COLO668 (cell line): ENCODE data around the gene ABCG5.

ENCODE experiments used
- DNase-seq: peaks from one replicate; lab custom pipeline; 2025; ENCODE audit not compliant: unreplicated experiment; lab: John Stamatoyannopoulos, UW

Gene ABCG5

GRCh38 chr2:43810888-43811287 is 27.8 kb downstream of the ABCG5 start:
- DNase-seq, result no peak

- no peak for DNase-seq
These were observed 28.2 kb downstream of the ABCG5 start for GRCh38 chr2:43810452-43810851.

- DNase-seq, result no peak
These were observed 32.0 kb downstream of the ABCG5 start for GRCh38 chr2:43806719-43807031.

GRCh38 chr2:43803113-43803512 is 35.5 kb downstream of the ABCG5 start:
- no peak for DNase-seq

GRCh38 chr2:43802135-43802534 is 36.5 kb downstream of the ABCG5 start:
- no peak for DNase-seq

- DNase-seq, result no peak
These were observed 37.7 kb downstream of the ABCG5 start for GRCh38 chr2:43800894-43801293.

- no peak for DNase-seq
These were observed 40.3 kb downstream of the ABCG5 start for GRCh38 chr2:43798300-43798699.

GRCh38 chr2:43796206-43796605 is 42.4 kb downstream of the ABCG5 start:
- DNase-seq, result no peak

- no peak for DNase-seq
These were observed 43.7 kb downstream of the ABCG5 start for GRCh38 chr2:43794956-43795355.

- no peak for DNase-seq
These were observed 46.0 kb downstream of the ABCG5 start for GRCh38 chr2:43792653-43793052.

GRCh38 chr2:43791035-43791765 is 47.4 kb downstream of the ABCG5 start:
- no peak for DNase-seq

- DNase-seq, result no peak
These were observed 48.5 kb downstream of the ABCG5 start for GRCh38 chr2:43790147-43790546.

- no peak for DNase-seq
These were observed 50.0 kb downstream of the ABCG5 start for GRCh38 chr2:43788646-43789045.

- DNase-seq, result no peak
These were observed 50.7 kb downstream of the ABCG5 start for GRCh38 chr2:43787895-43788294.

GRCh38 chr2:43778233-43778632 is 60.4 kb downstream of the ABCG5 start:
- no peak for DNase-seq

- DNase-seq, result no peak
These were observed 61.2 kb downstream of the ABCG5 start for GRCh38 chr2:43777306-43777926.

- DNase-seq, result no peak
These were observed 62.3 kb downstream of the ABCG5 start for GRCh38 chr2:43776324-43776723.

- DNase-seq, result no peak
These were observed 64.0 kb downstream of the ABCG5 start for GRCh38 chr2:43774617-43775016.

GRCh38 chr2:43773876-43774613 is 64.6 kb downstream of the ABCG5 start, which contains the start of gene DYNC2LI1:
DYNC2LI1 (plus strand) TSS chr2:43774039; CDS start chr2:43774139, 100 bp downstream.
- DNase-seq, result peak; percentile 91

- DNase-seq, result no peak
These were observed 72.6 kb downstream of the ABCG5 start for GRCh38 chr2:43766006-43766405.

- DNase-seq, result no peak
These were observed 74.4 kb downstream of the ABCG5 start for GRCh38 chr2:43764086-43764705.

GRCh38 chr2:43763091-43763490 is 75.5 kb downstream of the ABCG5 start:
- DNase-seq, result no peak
